IPS DF 6.9 (cell line): Measurements from ENCODE around the gene PLSCR5.

Experiments
- DNase-seq: peaks from one replicate; pipeline ENCODE4 v3.0.0-alpha.2; 2013; ENCODE audit warnings: low read depth, low spot score
- H3K27ac ChIP-seq: one replicate; pipeline ENCODE4 v1.5.1; 2013; ENCODE audit warnings: low read length, control low read depth
- H3K27me3 ChIP-seq: 2 replicates; pipeline ENCODE4 v1.6.1; 2013; ENCODE audit warnings: mild to moderate bottlenecking, low read length; ENCODE audit not compliant: control insufficient read depth, insufficient read depth
- H3K36me3 ChIP-seq: 2 replicates; pipeline ENCODE4 v1.6.1; 2013; ENCODE audit warnings: low read length; ENCODE audit not compliant: control insufficient read depth, insufficient read depth
- H3K4me1 ChIP-seq: 2 replicates; pipeline ENCODE4 v1.6.1; 2013; ENCODE audit warnings: low read length; ENCODE audit not compliant: control insufficient read depth, insufficient read depth
- H3K4me3 ChIP-seq: 2 replicates; pipeline ENCODE4 v1.5.1; 2013; ENCODE audit warnings: mild to moderate bottlenecking, low read length
- H3K9me3 ChIP-seq: 2 replicates; pipeline ENCODE4 v1.6.1; 2013; ENCODE audit warnings: low read length, inconsistent platforms; ENCODE audit not compliant: control insufficient read depth, insufficient read depth
- WGBS: extraction: QIAGEN DNeasy Blood & Tissue Kit; methylation state at CpG from one replicate; pipeline ENCODE4 v1.1.7; 2013; ENCODE audit warnings: mixed read lengths, missing lambda C conversion rate; ENCODE audit not compliant: insufficient read length, insufficient coverage; 5-methylcytosine and 5-hydroxymethylcytosine counted together

Gene PLSCR5

GRCh38 chr3:146628671-146629070 is 23.5 kb upstream of the PLSCR5 start:
- H3K4me1 ChIP-seq: no peaks in the 10 kb centered on the region
- H3K36me3 ChIP-seq: no peaks in the 10 kb centered on the region
- no peak overlapping the region for H3K4me3 ChIP-seq
- H3K27ac ChIP-seq: no peak overlapping the region
- no peak for DNase-seq
- H3K27me3 ChIP-seq: no peaks in the 10 kb centered on the region
- no peaks in the 10 kb centered on the region for H3K9me3 ChIP-seq

GRCh38 chr3:146626403-146627122 is 21.4 kb upstream of the PLSCR5 start:
- DNase-seq: no peak
- Histone ChIP-seq H3K9me3 (no peaks in the 10 kb centered on the region), H3K36me3 (no peaks in the 10 kb centered on the region), H3K27me3 (no peaks in the 10 kb centered on the region), H3K4me1 (no peaks in the 10 kb centered on the region), H3K27ac (no peak overlapping the region), H3K4me3 (no peak overlapping the region)
- no CpG with 5 or more reads among the region's 8 CpGs for WGBS

DNA sequence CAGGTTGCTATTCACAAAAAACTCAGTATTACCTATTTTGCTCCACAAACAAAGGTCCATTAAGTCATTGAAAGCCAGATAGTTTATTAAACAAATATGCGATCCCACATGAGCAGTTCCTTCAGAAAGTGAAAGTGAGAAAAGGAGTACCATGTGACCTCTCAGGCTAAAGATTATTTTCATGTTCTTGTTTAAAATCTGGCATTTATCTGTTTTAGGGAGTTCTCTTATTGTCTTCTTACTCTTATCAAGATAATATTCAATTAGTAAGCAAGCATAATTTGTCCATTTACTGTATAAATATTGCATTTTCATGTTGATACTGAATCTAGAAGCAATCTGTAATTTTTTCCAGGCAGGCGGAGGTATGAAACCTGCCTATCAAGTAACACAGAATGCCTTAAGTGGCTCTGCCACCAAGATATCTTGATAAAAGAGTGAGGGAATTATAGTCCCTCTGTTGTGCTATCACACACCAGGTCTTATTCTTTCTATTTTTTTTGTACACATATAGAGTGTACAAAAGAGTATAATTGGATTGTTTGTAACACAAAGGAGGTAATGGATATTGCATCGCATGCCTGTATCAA is 20.1 kb upstream of the PLSCR5 start:
- Histone ChIP-seq H3K9me3 (no peaks in the 10 kb centered on the region), H3K4me3 (no peak overlapping the region), H3K27ac (no peak overlapping the region), H3K4me1 (no peaks in the 10 kb centered on the region), H3K27me3 (no peaks in the 10 kb centered on the region), H3K36me3 (no peaks in the 10 kb centered on the region)
- WGBS: no CpG with 5 or more reads among the region's 3 CpGs
- no peak for DNase-seq

DNA sequence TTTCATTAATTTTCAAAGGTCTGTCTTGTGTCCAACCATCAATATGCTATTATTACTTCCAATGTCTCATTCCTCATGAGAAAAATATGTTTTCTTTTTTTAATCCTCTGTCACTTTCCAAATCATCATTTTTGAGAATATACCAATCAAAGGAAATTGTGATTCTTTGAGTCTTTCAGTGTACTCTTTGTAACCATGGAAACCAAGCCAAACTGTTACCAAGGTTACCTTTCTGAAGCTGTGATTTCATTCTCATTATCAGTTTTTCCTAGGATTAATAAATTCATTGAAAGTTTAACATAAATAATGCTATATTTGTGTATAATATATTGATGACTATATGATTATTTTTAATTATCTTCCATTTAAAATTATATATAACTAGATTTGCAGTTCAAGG is 16.6 kb upstream of the PLSCR5 start:
- Histone ChIP-seq H3K27ac (no peak overlapping the region), H3K36me3 (no peaks in the 10 kb centered on the region), H3K4me3 (no peak overlapping the region), H3K4me1 (no peaks in the 10 kb centered on the region), H3K9me3 (no peaks in the 10 kb centered on the region), H3K27me3 (no peaks in the 10 kb centered on the region)
- DNase-seq: no peak

- WGBS: no CpG with 5 or more reads among the region's 2 CpGs
- Histone ChIP-seq H3K27me3 (no peaks in the 10 kb centered on the region), H3K36me3 (no peaks in the 10 kb centered on the region), H3K27ac (no peak overlapping the region), H3K9me3 (no peaks in the 10 kb centered on the region), H3K4me1 (no peaks in the 10 kb centered on the region), H3K4me3 (no peak overlapping the region)
- DNase-seq: no peak
These were observed 6.9 kb upstream of the PLSCR5 start for GRCh38 chr3:146612015-146612414.

DNA sequence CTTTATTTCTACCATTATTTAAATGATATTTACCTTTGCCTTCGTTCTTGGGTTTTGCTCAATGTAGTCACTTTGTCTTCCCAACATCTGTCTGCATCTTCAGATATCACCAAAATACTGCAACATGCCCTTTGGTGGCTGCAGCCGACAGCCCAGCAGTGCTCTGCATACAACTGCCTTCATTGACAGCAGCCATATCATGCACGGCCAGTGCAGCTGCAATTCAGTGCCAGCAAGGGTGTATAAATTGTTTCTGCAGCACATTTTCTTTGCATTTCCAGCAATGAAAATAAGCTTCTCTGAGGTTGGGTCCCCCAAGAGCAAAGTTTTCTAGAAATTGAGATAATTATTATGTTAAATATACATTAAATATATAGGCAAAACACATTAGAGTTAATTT is 6.0 kb upstream of the PLSCR5 start:
- WGBS: no CpG with 5 or more reads among the region's 3 CpGs
- no peaks in the 10 kb centered on the region for H3K36me3 ChIP-seq
- H3K27ac ChIP-seq: no peak overlapping the region
- no peaks in the 10 kb centered on the region for H3K4me1 ChIP-seq
- H3K27me3 ChIP-seq: no peaks in the 10 kb centered on the region
- H3K9me3 ChIP-seq: no peaks in the 10 kb centered on the region
- DNase-seq: no peak
- H3K4me3 ChIP-seq: no peak overlapping the region

DNA sequence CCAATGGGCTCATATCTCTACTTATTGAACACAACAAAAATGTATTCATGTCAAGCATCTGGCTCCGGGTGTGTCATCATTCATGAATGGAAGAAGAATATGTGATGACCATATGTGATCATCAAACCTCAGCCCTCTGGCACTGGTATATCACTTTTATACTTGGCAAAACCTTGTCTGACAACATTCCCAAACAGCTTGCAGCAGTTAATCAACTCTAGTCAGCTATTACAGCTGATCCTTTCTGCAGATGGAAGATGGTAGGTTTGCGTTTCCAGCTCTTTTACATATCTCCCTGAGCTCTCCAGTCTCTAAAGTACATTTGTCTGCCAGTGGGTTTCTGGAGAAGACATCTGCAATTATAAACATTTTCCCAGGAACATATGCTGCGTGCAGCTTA is 6.6 kb downstream of the PLSCR5 start:
- Histone ChIP-seq H3K4me1 (no peaks in the 10 kb centered on the region), H3K36me3 (no peaks in the 10 kb centered on the region), H3K27ac (no peak overlapping the region), H3K4me3 (no peak overlapping the region), H3K9me3 (no peaks in the 10 kb centered on the region), H3K27me3 (no peaks in the 10 kb centered on the region)
- no peak for DNase-seq
- no CpG with 5 or more reads among the region's 3 CpGs for WGBS

DNA sequence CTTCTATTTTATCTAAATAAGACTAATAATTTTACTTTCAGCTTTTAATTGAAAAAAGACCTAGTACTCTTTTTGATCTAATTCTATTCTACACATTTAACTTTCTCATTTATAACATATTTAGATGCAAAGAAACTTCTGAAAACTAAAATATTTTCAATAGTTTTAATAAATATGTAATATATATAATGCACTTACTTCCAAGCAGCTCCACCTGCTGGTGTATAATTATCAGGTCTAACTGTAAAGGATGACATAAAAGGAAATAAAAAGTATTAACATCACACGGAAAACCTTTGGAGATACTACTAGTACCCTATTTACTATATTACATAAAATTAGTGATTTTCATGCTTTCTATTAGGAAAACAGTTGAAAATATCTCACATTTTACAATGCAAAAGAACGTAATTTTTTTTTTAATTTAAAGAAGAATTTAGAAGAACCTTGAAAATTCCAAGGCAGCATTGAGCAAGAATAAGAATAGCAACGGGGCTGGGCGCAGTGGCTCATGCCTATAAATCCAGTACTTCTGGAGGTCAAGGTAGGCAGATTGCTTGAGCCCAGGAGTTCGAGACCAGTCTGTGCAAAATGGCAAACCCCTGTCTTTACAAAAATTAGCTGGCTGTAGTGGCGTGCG is 10.2 kb downstream of the PLSCR5 start:
- DNase-seq: no peak
- H3K9me3 ChIP-seq: no peaks in the 10 kb centered on the region
- no peaks in the 10 kb centered on the region for H3K27me3 ChIP-seq
- no peak overlapping the region for H3K27ac ChIP-seq
- WGBS: no CpG with 5 or more reads among the region's 7 CpGs
- H3K36me3 ChIP-seq: no peaks in the 10 kb centered on the region
- no peak overlapping the region for H3K4me3 ChIP-seq
- no peaks in the 10 kb centered on the region for H3K4me1 ChIP-seq

DNA sequence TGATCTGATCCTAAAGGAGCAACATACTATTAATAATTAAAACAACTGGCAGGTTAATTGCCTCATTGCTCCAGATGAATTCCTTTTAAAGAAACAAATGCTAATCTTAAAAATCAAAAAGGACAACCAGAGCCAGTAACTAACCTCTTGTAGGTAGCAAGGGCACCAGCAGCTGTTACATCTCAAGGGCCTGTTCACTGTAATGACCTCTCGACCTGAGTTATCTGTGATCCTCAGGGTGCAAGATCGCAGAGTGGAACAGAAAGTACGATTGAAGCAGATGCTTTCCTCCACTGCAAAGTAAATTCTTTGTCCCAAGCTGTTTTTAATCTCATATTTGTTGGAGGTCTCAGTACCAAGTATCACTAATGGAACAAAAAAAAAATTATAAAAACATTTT is 11.4 kb downstream of the PLSCR5 start:
- DNase-seq: no peak
- no peak overlapping the region for H3K4me3 ChIP-seq
- no CpG with 5 or more reads among the region's 3 CpGs for WGBS

DNA sequence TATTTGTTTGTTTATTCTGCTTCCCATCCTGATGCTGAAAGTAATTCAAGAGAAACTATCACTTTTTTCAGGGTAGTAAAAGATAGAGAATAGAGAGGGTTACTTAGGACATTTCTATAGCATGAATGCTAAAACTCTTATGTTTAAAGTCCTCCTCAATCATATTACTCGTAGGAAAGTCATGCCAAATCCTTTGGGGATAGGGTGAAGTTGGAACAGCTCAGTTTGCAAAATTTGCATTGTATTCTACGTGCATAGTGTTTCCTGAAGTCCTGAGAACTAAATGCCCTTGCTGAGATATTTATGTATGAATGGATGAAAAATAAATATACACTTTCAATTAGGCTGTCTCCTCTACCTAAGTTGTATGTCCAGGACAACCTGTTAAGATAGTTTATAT is 14.6 kb downstream of the PLSCR5 start:
- H3K27ac ChIP-seq: no peak overlapping the region
- no CpG with 5 or more reads among the region's 2 CpGs for WGBS
- H3K27me3 ChIP-seq: no peaks in the 10 kb centered on the region
- H3K36me3 ChIP-seq: no peaks in the 10 kb centered on the region
- no peak for DNase-seq
- no peak overlapping the region for H3K4me3 ChIP-seq
- H3K9me3 ChIP-seq: no peaks in the 10 kb centered on the region
- no peaks in the 10 kb centered on the region for H3K4me1 ChIP-seq

More for the DNA sequence above, 11.4 kb downstream of the PLSCR5 start:
- no peaks in the 10 kb centered on the region for H3K27me3 ChIP-seq
- H3K4me1 ChIP-seq: no peaks in the 10 kb centered on the region
- H3K36me3 ChIP-seq: no peaks in the 10 kb centered on the region
- no peaks in the 10 kb centered on the region for H3K9me3 ChIP-seq
- H3K27ac ChIP-seq: no peak overlapping the region
